ENCODE data around the gene PLEKHH3.

GRCh38 chr17:42670789-42671657 lies 5.8 kb downstream of the PLEKHH3 start:
- TF ChIP-seq EZH2phosphoT487 (IDR thresholded peaks at IDR 0.05; ENCODE audit: borderline replicate concordance, low read depth) (no peak), SMC3 (IDR thresholded peaks at IDR 0.05; ENCODE audit: low read depth, low read length) (no peak), CTCF (IDR thresholded peaks at IDR 0.05) (no peak), USF1 (IDR thresholded peaks at IDR 0.05; ENCODE audit: borderline replicate concordance, low read depth) (no peak), POLR2AphosphoS5 (IDR thresholded peaks at IDR 0.05; ENCODE audit: low read depth, low read length) (no peak), YY1 (IDR thresholded peaks at IDR 0.05; ENCODE audit: low read depth) (no peak), MAX (IDR thresholded peaks at IDR 0.05; ENCODE audit: low read depth) (no peak), NFIC (IDR thresholded peaks at IDR 0.05; ENCODE audit: borderline replicate concordance) (no peak), PBX3 (IDR thresholded peaks at IDR 0.05) (no peak), FOXJ3 (CRISPR knock-in tag; IDR thresholded peaks at IDR 0.05) (no peak), TAF1 (IDR thresholded peaks at IDR 0.05; ENCODE audit: borderline replicate concordance, low read depth, low read length) (no peak), EP300 (IDR thresholded peaks at IDR 0.05; ENCODE audit: borderline replicate concordance in 1 of 2, low read depth in 1 of 2, low read length in 1 of 2) (no peak), RAD21 (IDR thresholded peaks at IDR 0.05; ENCODE audit: low read length) (no peak), NRF1 (IDR thresholded peaks at IDR 0.05; ENCODE audit: low read depth, low read length) (no peak)
